Esophagus muscularis mucosa (tissue), 4 donors: ENCODE data around the gene CASKIN2.

Experiments used
- CTCF ChIP-seq, 3 experiments: fragments of 200-600 bp in 2 of 3; fragments of 450-650 bp in 1 of 3; sonication (generic) in 2 of 3; IDR thresholded peaks; one replicate each; pipeline ENCODE4 v1.5.1; 2017 to 2019; ENCODE audit warnings: antibody characterized with exemption in 3 of 3, mild to moderate bottlenecking in 2 of 3, moderate library complexity in 1 of 3
- EP300 ChIP-seq: sonication (generic); formaldehyde crosslinking; IDR thresholded peaks from one replicate; pipeline ENCODE4 v1.6.1; 2017; ENCODE audit warnings: antibody characterized with exemption
- POLR2A ChIP-seq: fragments of 450-650 bp; IDR thresholded peaks from one replicate; pipeline ENCODE4 v1.6.1; 2017; ENCODE audit warnings: antibody characterized with exemption, moderate library complexity, mild to moderate bottlenecking, low read depth

DNA sequence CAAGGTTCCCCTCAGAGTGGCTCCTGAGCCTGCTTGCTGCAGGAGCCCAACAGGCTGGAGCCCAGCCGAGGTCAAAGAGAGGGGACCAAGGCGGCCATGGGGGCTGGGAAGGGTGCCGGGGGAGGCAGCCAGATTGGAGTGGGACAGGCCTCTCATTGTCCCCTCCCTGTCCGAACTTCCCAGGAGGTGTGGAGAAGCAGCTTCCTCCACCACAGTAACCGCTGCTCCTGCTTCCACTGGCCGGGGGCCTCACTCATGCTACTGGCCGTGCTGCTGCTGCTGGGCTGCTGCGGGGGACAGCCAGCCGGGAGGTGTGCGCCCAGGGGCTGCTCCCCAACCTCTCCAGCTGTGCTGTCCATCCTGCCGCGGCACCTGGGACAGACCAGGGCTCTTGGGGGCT, 29.6 kb downstream of the CASKIN2 start:
- no peak for TF ChIP-seq CTCF (IDR thresholded peaks at IDR 0.05)
- no peak for TF ChIP-seq POLR2A
- no peak for TF ChIP-seq EP300
